Heart left ventricle (tissue), 16 donors: ENCODE data around the gene SH3TC1. TPM values are rescaled to one million over a fixed set of nuclear protein-coding genes. Genes with fewer than 3 reads are reported as not detected.
A peak's percentile ranks its signal among the peaks of the same experiment; 100 is the strongest.

ENCODE experiments used
- ATAC-seq, 4 donors: fragments of 200-7000 bp; cut with Tn5 transposase; one replicate each; pipeline ENCODE4 v1.9.1; 2020 to 2022; ENCODE audit warnings: moderate library complexity in 4 of 4, mild to moderate bottlenecking in 3 of 4, moderate number of reproducible peaks in 1 of 4
- DNase-seq, 5 donors: peaks; one replicate each; pipeline ENCODE4 v3.0.0-alpha.2; 2020
- H3K27ac ChIP-seq, 12 donors: fragments of 200-600 bp; sonication (generic) in 4 of 12; one replicate each; pipeline versions ENCODE4 v1.5.0 to v1.8.0; 2016 to 2022; ENCODE audit warnings: mild to moderate bottlenecking in 2 of 12
- H3K27me3 ChIP-seq, 9 donors: fragments of 200-600 bp; sonication (generic) in 2 of 9; one replicate each; pipeline versions ENCODE4 v1.5.1 to v1.8.0; 2016 to 2022; ENCODE audit warnings: mild to moderate bottlenecking in 3 of 9
- H3K36me3 ChIP-seq, 9 donors: fragments of 200-600 bp; sonication (generic) in 2 of 9; one replicate each; pipeline versions ENCODE4 v1.5.0 to v1.8.0; 2018 to 2022; ENCODE audit warnings: mild to moderate bottlenecking in 2 of 9
- H3K4me1 ChIP-seq, 12 donors: fragments of 200-600 bp; sonication (generic) in 4 of 12; one replicate each; pipeline versions ENCODE4 v1.5.0 to v1.8.0; 2016 to 2022; ENCODE audit warnings: mild to moderate bottlenecking in 3 of 12
- H3K4me3 ChIP-seq, 12 donors: fragments of 200-600 bp; sonication (generic) in 4 of 12; one replicate each; pipeline versions ENCODE4 v1.5.0 to v1.8.0; 2017 to 2022; ENCODE audit warnings: mild to moderate bottlenecking in 9 of 12, moderate library complexity in 4 of 12
- H3K9me3 ChIP-seq, 12 donors: fragments of 200-600 bp; sonication (generic) in 4 of 12; one replicate each; pipeline versions ENCODE4 v1.5.0 to v1.8.0; 2016 to 2022; ENCODE audit warnings: mild to moderate bottlenecking in 1 of 12
- POLR2A ChIP-seq, 2 donors: fragments of 450-650 bp; IDR thresholded peaks; one replicate each; pipeline ENCODE4 v1.6.1; 2017; ENCODE audit warnings: antibody characterized with exemption in 2 of 2, mild to moderate bottlenecking in 2 of 2, moderate library complexity in 2 of 2
- WGBS, 4 donors: extraction: QIAGEN DNeasy Blood & Tissue Kit in 2 of 4; methylation state at CpG; one replicate each; pipeline versions ENCODE4 v1.1.5 to v1.1.7; 2013 to 2018; 5-methylcytosine and 5-hydroxymethylcytosine counted together
- intact Hi-C, 10 donors: fragments of 100-400 bp; cut with DNase I; formaldehyde crosslinking; loops; one replicate each; pipeline versions ENCODE4 v1.11.1 to v1.14.2; 2022
- polyA plus RNA-seq, 2 donors: library from polyadenylated mRNA; stranded (reverse); fragments of 200-250 nt; gene quantifications; one replicate each; pipeline ENCODE4 v1.2.3, GENCODE V29; 2013
- total RNA-seq, 9 donors: library from RNA; depleted of rRNA in 2 of 9; stranded (reverse); fragments of >200 nt in 2 of 9; fragmentation: NEBNext Ultra II Directional in 3 of 9; extraction: Animal tissue kit (Norgen Biotek cat#: 25700) in 3 of 9; gene quantifications; one replicate each; pipeline versions ENCODE4 v1.1.0 to v1.2.4, GENCODE V29; 2016 to 2023
- TF ChIP-seq, protein P1 (sequence below), 12 donors: fragments of 200-600 bp; sonication (generic) in 4 of 12; IDR thresholded peaks; one replicate each; pipeline versions ENCODE4 v1.5.0 to v1.8.0; 2018 to 2022; ENCODE audit warnings: antibody characterized with exemption in 12 of 12, mild to moderate bottlenecking in 5 of 12
- donor health status: ischemic (EF 13 %, LVEDD 7.1; RV severe dilation, severe dysfunction).
- donor health status: healthy with polysubstance abuse.
- donor health status: DM: no; HTN: yes; CAD: no.
- donor health status: DM: no; HTN: no; CAD: no.
- donor health status: ischemic (EF 25% LVEDD 6.9; RV normal size, moderate dysfunction).
- donor health status: ischemic (EF 25% LVEDD 5.7; RV mildly dilated, moderate dysfunction).
- donor health status: healthy.
- donor health status: DM: yes; HTN: yes; CAD: no.
- donor health status: ischemic (EF 35%, LVEDD 5.7; RV mildly dilated, moderate dysfunction).
- donor health status: nonischemic (EF 11% LVEDD 7.7; RV severe dilation, severe dysfunction).
- donor health status: DM: yes; HTN: yes; CAD: no.
- donor health status: PGD.
- donor health status: ischemic (EF 29% LVEDD 5.4; RV normal size, mild dysfunction).
- donor health status: nonischemic (EF 23%, LVEDD 6.1; RV moderate dilation, normal function).

SH3TC1 gene
- total and polyA plus RNA-seq, 11 donors = 5.8 to 45.9 (median 10.9) TPM

DNA sequence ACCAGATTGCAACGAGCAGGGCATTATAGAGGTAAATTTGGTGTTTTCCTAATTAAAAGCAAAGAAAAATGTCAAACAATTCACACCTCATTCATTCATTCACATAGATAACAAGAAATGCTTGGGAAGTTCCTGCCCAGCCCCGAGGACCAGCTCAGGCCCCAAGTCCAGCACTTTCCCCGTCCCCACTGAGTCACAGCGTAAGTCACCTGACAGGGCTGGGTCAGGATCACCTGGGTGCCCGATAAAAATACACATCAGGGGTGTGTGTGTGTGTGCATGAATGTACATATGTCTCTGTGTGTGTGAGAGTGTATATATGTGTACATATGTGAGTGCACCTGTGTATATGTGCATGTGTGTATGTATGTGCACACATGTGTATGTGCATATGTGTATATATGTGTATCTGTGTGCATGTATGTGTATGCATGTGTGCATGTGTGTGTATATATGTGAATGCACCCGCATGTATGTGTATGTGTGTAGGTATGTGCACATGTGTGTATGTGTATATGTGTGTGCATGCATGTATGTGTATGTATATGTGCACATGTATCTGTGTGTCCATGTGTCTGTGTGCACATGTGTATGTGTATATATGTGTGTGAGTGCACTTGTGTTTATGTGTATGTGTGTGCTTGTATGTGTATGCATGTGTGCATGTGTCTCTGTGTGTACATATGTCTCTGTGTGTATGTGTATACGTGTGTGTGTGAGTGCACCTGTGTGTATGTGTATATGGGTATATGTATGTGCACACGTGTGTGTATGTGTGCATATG, 18.6 kb upstream of the SH3TC1 start:
- no peaks in the 10 kb centered on the region for H3K27me3 ChIP-seq
- ATAC-seq = no peak
- H3K27ac ChIP-seq = no peak overlapping the region
- H3K4me3 ChIP-seq = no peak overlapping the region
- H3K4me1 ChIP-seq = peaks cover 8 to 60% (median 42%) of the 10 kb centered on the region in 12 donors
- TF ChIP-seq, protein P1, sequence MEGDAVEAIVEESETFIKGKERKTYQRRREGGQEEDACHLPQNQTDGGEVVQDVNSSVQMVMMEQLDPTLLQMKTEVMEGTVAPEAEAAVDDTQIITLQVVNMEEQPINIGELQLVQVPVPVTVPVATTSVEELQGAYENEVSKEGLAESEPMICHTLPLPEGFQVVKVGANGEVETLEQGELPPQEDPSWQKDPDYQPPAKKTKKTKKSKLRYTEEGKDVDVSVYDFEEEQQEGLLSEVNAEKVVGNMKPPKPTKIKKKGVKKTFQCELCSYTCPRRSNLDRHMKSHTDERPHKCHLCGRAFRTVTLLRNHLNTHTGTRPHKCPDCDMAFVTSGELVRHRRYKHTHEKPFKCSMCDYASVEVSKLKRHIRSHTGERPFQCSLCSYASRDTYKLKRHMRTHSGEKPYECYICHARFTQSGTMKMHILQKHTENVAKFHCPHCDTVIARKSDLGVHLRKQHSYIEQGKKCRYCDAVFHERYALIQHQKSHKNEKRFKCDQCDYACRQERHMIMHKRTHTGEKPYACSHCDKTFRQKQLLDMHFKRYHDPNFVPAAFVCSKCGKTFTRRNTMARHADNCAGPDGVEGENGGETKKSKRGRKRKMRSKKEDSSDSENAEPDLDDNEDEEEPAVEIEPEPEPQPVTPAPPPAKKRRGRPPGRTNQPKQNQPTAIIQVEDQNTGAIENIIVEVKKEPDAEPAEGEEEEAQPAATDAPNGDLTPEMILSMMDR (IDR thresholded peaks at IDR 0.05) = no peak
- no peak for TF ChIP-seq POLR2A (IDR thresholded peaks at IDR 0.05)
- peaks cover 0 to 3% (median 0%) of the 10 kb centered on the region in 12 donors for H3K9me3 ChIP-seq
- WGBS, 4 donors = 73 to 81% (median 77%) methylated on average over 8 of the region's 8 CpGs
- no peaks in the 10 kb centered on the region for H3K36me3 ChIP-seq
- DNase-seq = no peak
- intact Hi-C loops = no loop called here

DNA sequence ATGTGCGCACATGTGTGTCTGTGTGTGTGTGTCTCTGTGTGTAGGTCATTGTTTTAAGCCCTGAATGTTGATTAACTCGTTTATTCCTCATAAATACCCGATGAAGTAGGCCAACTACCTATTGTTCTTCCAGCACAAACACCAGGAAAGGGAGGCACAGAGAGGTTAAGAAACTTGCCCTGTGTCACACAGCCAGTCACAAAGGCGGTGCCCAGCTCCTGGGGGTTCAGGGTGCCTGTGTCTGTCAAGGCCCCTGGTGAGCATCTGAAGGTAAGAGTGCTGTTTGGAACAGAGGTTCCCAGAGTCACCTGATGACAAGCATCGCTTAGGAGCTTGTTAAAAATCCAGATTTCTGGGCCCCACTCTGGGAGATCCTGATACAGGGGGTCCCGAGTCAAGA, 18.0 kb upstream of the SH3TC1 start:
- no peak for ATAC-seq

DNA sequence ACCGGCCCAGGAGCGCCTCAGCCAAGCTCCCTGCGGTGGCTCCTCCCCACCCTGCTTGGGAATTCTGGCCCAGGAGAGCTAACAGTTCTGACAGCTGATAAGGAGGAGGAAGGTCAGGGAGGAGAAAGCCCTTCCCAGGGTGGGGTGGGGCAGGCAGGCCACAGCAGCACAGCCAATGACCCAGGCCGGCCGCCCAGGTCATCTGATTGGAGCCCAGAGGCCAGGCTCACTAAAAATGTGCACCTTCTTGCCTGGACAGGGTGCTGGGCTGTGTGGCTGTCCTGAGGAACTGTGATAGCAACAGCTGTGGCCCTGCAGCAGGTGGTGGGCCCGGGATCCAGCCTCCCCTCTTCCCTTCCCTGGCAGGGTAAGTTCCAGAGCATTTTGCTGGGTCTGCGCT, 17.2 kb upstream of the SH3TC1 start:
- 36 to 47% (median 38%) methylated on average over 3 to 7 of the region's 7 CpGs for WGBS, 4 donors
- peak overlapping the region in 10 of 12 donors; percentile 4 to 76 (median 58) for H3K27ac ChIP-seq
- peaks cover 8 to 57% (median 38%) of the 10 kb centered on the region in 12 donors for H3K4me1 ChIP-seq
- no peak for TF ChIP-seq POLR2A (IDR thresholded peaks at IDR 0.05)
- TF ChIP-seq, protein P1 (IDR thresholded peaks at IDR 0.05) = no peak
- ATAC-seq (peak; percentile 56 to 75 (median 64)), DNase-seq (peak in 4 of 5 donors; percentile 54 to 70 (median 67))
- H3K27me3 ChIP-seq = no peaks in the 10 kb centered on the region
- H3K4me3 ChIP-seq = peak overlapping the region in 1 of 12 donors; percentile 21
- H3K36me3 ChIP-seq = no peaks in the 10 kb centered on the region
- H3K9me3 ChIP-seq = peaks cover 0 to 3% (median 0%) of the 10 kb centered on the region in 12 donors
- intact Hi-C loops = no loop called here

More for the DNA sequence above, 18.0 kb upstream of the SH3TC1 start:
- peaks cover 0 to 3% (median 0%) of the 10 kb centered on the region in 12 donors for H3K9me3 ChIP-seq
- peaks cover 8 to 60% (median 42%) of the 10 kb centered on the region in 12 donors for H3K4me1 ChIP-seq
- 83 to 92% (median 88%) methylated on average over 6 of the region's 6 CpGs for WGBS, 4 donors
- DNase-seq = no peak
- no peaks in the 10 kb centered on the region for H3K27me3 ChIP-seq
- no peak for TF ChIP-seq POLR2A (IDR thresholded peaks at IDR 0.05)
- TF ChIP-seq, protein P1 (IDR thresholded peaks at IDR 0.05) = no peak
- no peaks in the 10 kb centered on the region for H3K36me3 ChIP-seq
- intact Hi-C loops = no loop called here
- H3K4me3 ChIP-seq = no peak overlapping the region
- H3K27ac ChIP-seq = peak overlapping the region in 1 of 12 donors; percentile 76

DNA sequence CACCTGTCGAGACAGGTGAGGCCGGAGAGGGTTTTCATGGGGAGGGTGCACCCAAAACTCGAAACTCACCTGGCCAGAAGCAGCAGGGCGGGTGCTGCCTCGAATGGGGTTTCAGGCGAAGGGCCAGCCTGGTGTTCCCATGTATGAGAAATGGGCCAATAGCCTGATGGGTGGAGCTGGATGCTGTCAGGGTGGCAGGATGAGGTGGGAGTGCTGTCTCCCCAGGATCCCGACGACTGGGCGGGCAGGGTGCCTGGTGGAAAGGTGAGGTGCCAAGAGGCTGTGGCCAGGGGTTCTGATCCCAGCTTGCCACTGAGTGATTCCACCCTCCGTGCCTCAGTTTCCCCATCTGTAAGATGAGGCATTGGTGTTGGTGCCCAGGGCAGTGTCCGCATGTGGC, 16.8 kb upstream of the SH3TC1 start:
- Histone ChIP-seq H3K36me3 (no peaks in the 10 kb centered on the region), H3K4me3 (peak overlapping the region in 1 of 12 donors; percentile 21), H3K27me3 (no peaks in the 10 kb centered on the region), H3K9me3 (peaks cover 0 to 3% (median 0%) of the 10 kb centered on the region in 12 donors), H3K4me1 (peaks cover 8 to 53% (median 34%) of the 10 kb centered on the region in 12 donors), H3K27ac (peak overlapping the region in 9 of 12 donors; percentile 40 to 76 (median 61))
- ATAC-seq (no peak), DNase-seq (peak in 1 of 5 donors; percentile 41)
- no peak for TF ChIP-seq POLR2A (IDR thresholded peaks at IDR 0.05)
- TF ChIP-seq, protein P1 (IDR thresholded peaks at IDR 0.05) = no peak
- intact Hi-C loops = no loop called here
- 73 to 87% (median 78%) methylated on average over 6 to 11 of the region's 11 CpGs for WGBS, 4 donors
